HG02642 (cell line): Measurements from ENCODE around the gene PTGDS.

Source experiments
- ATAC-seq: cut with Tn5 transposase; IDR thresholded peaks from one replicate; pipeline ENCODE4 v1.9.1; 2021; ENCODE audit warnings: mild to moderate bottlenecking; ENCODE audit not compliant: unreplicated experiment, poor library complexity

PTGDS gene

DNA sequence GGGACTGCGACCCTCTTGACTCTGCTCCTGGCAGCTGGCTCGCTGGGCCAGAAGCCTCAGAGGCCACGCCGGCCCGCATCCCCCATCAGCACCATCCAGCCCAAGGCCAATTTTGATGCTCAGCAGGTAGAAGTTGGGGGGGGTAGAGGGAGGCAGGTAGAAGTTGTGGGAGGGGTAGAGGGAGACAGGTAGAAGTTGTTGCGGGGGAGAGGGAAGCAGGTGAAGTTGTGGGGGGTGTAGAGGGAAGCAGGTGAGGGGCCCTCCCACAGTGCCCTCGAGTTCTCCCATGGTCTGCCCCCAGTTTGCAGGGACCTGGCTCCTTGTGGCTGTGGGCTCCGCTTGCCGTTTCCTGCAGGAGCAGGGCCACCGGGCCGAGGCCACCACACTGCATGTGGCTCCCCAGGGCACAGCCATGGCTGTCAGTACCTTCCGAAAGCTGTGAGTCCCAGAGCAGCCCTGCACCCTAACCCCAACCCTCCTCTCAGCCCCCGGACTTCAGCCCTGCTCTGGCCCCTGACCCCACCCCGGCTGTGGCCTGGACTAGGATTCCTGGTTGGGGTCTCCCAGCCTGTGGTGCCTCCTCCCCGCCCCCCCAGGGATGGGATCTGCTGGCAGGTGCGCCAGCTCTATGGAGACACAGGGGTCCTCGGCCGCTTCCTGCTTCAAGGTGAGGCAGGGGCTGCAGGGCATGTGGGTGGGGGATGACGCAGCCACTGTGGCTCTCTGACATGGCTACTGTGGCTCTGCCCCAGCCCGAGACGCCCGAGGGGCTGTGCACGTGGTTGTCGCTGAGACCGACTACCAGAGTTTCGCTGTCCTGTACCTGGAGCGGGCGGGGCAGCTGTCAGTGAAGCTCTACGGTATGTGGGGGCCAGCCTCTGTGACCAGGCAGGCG, 31.7 kb upstream of the PTGDS start:
- ATAC-seq = no peak

DNA sequence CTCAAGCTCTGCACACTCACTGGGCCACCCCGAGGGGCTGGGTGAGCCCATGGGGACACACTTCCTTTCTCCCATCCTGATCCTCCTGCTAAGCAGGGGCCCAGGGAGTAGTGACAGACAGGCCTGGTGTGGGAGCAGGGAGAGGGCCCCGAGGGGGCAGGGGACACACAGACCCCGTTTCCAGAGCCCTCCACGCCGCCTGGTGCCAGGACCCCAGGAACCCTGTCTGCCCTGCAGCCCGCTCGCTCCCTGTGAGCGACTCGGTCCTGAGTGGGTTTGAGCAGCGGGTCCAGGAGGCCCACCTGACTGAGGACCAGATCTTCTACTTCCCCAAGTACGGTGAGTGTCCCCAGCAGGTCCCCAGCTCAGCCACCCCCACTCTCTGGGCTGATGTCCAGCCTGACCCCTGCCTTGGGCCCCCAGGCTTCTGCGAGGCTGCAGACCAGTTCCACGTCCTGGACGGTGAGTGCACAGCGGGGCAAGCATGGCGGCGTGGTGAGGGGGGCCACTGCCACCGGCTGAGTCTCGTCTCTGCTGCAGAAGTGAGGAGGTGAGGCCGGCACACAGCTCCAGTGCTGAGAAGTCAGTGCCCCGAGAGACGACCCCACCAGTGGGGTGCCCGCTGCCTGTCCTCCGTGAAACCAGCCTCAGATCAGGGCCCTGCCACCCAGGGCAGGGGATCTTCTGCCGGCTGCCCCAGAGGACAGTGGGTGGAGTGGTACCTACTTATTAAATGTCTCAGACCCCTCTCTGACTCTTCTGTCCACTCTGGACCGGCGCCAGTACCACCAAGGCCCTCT, 30.9 kb upstream of the PTGDS start:
- ATAC-seq = no peak

DNA sequence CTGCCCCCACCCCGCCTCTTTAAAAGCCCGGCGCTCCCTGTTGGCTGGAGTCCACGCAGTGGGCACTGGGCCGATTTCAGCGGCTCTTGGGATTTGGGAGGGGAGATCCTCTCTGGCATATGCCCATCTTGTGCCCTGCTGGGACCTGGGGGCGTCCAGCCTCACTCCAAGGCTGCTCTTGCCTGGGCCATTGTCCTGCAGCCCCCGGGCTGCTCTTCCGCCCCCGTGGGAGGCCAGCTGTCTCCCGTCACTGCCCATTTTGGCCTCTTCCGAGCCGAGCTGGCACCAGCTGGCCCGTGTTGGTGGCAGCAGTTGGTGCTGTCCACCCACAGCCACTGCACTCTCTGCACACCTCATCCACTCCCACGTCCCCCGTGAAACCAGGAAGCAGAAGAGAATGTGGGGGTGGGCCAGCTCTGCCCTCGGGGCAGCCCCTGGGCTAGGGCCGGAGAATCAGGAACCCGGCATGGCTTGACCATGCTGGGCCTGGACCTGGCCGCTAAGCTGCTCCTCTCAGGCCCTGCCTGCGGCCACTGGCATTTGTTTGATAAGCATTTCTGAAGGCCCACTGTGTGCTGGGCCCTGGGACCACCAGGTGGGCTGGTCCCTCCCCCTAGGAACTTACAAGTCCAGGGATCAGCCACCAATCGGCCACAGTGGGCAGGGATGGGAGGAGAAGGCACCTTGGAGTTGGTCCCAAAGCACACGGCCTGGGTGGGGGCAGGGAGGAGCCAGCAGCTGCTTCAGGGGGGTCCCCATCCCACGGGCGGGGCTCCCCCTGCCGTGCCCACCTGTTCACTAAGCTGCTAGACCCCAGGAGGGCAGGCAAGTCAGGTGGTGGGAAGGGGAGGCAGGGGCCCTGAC, 30.0 kb upstream of the PTGDS start:
- ATAC-seq = no peak

DNA sequence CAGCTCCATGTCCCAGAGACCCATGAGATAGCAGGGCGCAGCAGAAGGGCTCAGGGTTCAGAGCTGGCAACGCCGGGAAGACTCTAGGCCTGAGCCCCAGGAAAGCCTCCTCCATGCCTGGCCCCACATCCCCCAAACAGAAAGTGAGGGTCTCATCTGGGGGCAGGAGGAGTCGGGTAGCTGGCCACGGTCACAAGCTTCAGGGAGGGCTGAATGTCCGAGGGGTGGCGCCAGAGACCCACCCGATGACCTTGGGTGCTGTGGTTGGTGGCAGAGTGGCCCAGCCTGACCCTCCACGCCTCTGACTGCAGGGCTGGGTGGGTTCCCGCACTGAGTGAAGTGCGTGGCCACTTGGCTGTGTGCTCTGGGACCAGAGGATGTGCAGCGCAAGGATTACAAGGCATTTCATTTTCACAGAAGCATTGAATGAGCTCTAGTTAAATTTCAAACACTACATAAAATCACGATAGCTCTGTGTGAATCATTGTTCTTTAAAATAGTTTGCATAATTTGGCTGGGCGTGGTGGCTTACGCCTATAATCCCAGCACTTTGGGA, 29.3 kb upstream of the PTGDS start:
- no peak for ATAC-seq

DNA sequence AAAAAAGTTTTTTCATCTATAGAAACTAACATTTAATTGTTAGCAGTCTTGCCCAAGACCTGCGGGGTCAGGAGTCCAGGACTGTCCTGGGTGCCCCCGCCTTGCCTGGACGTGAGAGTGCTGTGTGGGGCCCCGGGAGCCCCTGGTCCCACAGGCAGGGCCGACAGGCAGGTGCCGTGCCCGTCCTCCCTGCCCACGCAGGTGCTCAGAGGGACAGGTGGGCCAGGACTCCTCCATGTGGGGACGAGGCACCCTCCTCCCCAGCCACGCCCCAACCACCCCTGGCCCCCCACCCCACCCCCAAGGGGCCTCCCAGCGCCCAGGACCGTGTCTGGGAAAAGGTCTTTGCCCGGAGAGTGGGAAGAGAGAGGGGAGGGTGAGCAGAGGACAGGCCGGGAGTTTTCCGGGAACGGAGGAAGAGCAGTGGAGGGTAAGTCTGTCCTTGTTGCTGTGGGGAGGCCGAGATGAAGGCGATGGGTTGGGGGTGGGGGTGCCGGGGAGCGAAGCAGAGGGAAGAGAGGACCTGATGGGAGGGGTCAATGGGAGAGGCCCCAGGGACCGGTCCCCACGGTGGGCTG, 28.0 kb upstream of the PTGDS start:
- ATAC-seq = no peak

DNA sequence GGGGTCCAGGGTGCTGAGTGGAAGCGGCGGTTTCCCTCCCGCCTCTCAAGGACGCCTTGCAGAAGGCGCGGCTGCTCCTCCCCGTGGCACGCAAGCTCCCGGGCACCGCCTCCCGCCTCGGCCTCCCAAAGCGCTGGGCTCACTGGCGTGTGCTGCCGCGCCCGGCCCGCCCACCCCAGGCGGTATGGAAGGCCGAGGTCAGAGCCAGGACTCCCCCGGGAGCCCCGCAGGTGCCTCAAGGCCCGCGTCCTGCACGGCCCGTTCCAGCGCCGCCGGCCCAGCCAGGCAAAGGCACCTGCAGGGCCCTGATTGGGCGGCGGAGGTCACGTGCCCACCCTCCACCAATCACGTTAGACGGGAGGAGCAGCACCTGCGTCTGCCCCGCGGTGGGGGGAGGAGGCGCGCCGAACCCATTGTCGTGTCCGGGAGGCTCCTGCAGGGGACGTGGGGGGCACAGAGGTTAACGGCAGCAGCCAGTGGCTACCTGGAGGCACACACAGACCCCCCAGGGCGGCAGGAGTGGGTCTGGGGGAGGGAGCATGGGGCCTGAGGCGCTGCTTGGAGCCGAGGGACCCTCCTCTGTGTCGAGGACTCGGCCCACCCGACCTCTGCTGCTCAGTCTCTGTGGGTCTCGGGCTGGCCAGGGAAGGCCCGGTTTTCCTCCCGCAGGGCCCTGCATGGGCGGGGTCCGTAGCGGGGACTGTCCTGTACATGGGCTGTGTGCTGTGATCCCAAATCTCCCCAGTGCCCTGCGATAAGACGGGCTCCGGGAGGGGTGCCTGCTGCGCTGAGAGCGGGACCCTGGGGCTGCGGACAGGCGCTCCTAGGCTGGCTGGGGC, 27.3 kb upstream of the PTGDS start:
- peak; percentile 84 for ATAC-seq

DNA sequence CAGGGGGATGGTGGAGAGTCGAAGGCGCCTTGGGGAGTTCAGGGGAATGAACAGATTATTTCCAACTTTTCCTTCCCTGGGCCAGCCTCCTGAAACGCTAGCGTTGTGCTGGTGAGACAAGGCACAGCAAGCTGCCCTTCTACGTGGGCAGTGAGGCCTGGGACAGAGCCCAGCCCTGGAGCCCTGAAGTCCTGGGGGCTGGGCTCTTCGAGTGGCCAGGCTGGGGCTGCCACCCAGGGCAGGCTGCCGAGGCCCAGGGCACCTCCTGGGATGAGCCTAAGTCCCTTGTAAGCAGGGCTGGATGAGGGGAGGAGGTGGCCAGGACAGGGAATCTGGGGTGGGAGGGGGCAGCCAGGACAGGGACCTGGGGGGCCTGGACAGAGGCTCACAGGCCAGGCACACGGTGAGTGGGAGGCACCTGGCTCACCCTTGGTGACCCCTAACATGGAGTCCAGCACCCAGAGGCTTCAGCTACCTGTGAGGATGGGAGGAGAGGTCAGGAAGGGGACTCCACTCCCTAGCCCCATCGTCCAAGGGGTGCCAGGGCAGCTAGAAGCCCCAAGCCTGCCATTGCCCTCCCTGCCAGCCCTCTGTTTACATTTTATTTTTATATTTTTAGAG, 26.5 kb upstream of the PTGDS start:
- ATAC-seq = no peak

DNA sequence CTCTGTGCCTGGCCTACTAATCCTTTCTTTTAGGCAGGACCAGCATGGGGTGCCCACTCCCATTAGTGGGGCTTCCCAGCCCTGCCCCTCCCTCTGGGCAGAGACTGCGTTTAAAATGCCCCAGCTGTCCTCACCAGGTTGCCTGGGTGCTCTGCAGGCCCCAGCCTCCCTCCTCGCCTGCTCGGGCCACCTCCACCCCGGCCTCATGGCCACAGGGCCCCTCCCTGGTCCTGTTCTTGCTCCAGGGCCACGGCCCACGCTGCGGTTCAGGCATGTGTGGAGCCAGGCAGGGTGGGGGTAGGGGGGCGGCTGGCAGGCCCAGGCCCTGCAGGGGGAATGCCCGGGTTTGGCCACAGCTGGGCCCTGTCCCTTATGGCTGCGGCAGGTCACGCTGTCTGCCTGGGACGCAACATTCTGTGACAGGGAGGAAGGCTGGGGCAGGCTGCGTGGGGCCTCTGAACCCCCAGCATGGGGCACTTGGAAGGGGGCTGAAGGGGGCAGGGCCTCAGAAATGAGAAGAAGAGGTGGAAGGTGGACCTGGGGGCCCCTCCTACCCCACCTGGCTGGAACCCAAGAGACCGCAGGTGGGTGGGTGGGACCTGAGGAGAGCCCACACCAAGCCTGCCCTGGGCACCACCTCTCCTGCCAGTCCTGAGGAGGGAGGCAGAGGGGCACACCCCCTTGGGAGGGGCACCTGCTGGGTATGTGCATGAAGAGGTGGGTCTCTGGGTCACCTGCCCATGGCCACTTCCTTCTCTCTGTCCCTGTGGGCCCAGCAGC, 25.6 kb upstream of the PTGDS start, which contains the start of gene LCN12:
TSS of gene LCN12 (plus strand) at position 733 of the 780 bp plus-strand sequence. CDS start 55 bp downstream, outside the sequence.
- no peak for ATAC-seq

DNA sequence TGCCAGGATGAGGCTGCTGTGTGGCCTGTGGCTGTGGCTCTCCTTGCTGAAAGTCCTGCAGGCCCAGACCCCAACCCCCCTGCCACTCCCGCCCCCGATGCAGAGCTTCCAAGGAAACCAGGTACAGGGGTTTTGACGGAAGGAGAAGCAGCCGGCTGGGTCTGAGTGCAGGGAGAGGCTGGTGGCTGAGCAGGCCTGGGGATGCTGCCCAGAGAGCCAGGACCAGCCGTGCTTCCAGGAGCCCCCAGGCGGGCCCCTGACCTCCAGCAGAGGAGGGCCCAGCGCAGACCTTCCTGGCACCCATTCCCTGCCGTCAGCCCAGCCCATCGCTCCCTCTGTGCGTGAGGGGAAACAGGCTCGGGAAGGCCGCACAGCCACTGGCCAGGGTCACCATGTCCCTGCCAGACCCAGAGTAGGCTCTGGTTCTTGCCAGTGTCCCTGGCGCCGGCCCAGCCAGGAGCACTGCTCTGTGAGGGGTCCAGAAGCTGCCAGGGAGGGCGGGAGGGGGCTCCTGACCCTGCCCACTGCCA, 24.9 kb upstream of the PTGDS start:
- no peak for ATAC-seq

DNA sequence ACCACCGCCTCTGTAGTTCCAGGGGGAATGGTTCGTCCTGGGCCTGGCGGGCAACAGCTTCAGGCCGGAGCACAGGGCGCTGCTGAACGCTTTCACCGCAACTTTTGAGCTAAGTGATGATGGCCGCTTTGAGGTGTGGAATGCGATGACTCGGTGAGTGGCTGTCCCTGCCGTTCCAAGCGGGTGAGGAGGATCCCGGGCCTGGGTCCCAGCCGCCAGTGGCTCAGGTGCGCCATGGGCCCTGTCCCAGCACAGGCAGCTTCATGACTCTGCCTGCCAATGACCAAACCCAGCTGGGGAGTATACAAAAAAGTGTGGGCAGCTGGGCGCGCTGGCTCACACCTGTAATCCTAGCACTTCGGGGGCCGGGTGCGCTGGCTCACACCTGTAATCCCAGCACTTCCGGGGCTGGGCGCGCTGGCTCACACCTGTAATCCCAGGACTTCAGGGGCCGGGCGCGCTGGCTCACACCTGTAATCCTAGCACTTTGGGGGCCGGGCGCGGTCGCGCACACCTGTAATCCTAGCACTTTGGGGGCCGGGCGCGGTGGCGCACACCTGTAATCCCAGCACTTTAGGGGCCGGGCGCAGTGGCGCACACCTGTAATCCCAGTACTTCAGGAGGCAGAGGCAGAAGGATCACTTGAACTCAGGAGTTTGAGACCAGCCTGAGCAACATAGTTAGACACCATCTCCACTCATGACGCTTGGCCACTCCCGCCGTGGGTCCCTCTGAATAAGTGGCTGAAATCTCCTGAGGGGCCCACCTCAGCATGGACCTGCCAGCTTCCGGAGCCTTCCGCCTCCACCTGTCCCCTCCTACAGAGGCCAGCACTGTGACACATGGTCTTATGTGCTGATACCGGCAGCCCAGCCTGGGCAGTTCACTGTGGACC, 24.2 kb upstream of the PTGDS start:
- ATAC-seq = no peak

DNA sequence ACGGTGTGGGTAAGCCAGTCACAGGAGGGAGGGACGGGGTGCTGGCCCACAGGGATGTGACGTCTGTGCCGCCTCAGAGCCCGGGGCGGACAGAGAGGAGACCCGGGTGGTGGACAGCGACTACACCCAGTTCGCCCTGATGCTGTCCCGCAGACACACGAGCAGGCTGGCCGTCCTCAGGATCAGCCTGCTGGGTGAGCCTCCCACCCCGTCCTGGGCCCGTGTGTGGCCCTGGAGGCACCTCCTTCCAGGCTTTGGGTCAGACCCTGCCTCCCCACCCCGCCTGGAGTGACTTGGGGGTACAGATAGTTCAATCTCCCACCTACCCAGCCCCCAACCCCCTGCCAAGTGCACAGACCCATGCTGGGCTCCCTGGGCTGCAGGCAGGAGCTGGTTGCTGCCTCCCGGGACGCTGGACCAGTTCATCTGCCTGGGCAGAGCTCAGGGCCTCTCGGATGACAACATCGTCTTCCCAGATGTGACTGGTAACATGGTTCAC, 23.5 kb upstream of the PTGDS start:
- no peak for ATAC-seq

DNA sequence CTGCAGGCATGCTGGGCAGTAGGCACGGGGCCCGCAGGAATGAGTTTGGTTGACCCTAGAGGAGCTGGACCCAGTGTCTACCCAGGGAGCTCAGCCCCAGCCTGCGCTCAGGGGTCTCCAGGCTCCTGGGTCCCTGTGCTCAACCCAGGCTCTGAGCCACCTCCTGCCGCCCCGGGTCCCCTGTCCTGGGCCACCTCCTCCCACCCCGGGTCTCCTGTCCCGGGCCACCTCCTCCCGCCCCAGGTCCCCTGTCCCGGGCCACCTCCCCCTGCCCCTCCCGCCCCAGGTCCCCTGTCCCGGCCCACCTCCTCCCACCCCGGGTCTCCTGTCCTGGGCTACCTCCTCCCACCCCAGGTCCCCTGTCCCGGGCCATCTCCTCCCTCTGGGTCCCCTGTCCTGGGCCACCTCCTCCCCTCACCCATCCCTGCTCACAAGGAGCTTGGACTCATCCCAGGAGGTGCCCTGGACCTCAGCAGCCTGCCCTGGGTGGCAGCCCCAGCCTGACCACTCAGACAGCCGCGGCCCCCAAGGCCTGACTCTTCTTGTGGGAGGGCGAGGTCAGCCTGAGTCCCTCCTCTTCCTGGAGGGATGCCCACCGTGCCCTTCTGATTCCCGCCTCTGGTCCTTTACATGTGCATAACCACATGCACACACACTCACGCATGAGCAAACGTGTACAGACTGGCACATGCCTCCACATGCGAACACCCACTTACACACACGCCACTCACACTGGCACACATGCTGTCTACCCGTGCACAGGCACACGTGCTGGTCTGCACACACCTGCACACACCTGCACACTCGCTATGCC, 22.8 kb upstream of the PTGDS start:
- no peak for ATAC-seq

DNA sequence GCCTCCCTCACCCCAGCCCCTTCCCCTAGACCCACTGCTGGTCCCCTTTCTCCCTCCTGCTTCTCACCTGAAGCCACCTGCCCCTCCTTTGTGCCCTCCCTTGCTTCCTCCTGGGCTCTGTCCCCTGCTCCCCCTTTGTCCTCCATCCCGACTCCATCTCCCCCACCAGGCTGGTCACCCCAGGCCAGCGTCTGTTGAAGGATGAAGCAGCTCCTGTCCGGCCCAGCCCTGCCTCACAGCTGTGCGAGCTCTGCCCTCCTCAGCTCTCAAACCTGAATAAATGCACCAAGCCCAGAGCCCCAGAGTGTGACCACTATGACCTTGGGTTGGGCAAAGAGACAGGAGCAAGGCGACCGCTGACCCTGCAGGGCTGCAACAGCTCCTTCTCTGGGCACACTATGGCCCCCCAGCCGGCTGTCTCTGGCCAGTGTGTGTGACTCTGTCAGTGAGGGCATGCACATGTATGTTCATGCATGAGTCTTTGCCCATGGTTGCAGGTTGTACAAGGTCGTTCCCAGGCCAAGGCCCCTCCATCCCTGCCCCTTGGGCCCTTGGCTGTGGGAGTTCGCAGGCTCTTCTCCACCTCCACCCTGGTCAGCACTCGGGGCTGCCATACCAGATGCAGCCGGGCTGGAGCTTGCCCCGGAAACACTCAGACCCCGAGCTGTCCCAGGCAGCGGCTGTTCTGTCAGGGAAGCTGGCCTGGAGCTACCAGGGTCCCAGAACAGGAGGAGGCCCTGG, 21.9 kb upstream of the PTGDS start:
- no peak for ATAC-seq

DNA sequence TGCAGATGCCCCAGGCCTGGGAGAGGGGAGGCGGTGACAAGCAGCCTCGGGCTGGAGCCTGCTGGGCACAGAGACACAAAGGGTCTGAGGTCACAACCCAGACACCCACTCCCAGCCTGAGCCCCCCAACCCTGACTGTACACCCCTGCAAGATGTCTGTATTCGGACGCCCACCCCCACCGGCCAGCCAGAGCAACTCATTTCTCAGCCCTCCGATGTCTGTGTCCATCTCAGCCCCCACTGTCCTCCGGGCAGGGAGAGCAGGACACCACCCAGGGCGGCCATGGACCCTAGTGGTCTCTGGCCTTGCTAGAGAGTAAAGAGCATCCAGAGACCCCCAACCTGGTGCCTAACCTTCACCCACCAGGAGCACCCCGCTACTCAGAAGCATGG, 21.4 kb upstream of the PTGDS start:
- no peak for ATAC-seq

DNA sequence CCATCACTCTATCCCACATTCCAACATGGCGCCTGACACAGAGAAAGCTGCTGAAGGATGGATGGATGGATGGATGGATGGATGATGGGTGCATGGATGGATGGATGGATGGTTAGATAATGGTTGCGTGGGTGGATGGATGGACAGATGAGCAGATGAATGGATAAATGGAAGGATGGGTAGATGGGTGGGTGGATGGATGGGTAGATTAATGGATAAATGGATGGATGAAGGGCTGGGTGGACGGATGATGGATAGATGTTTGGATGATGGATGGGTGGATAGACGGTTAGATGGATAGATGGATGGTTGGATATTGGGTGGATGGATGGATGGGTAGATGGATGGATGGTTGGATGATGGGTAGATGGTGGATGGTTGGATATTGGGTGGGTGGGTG, 20.7 kb upstream of the PTGDS start:
- no peak for ATAC-seq
